HTERT RPE-1 (cell line): Measurements from ENCODE around the gene OTOG.
"Not testable (repeated sequence)": the region's sequence is repeated elsewhere in the genome, so short reads cannot be mapped to it uniquely, and the experiment has no call there.

Experiments
- in situ Hi-C: fragments of 300-500 bp; cut with MboI; formaldehyde crosslinking; loops from 4 replicates; pipeline ENCODE4 v1.14.3; 2020; ENCODE audit warnings: low sequenced_read_pairs

OTOG gene

GRCh38 chr11:17613983-17614382 is 66.9 kb downstream of the OTOG start:
- in situ Hi-C loops, result no loop called here

- in situ Hi-C loops, result not testable (repeated sequence)
Observed at GRCh38 chr11:17622711-17623110, 75.7 kb downstream of the OTOG start.

GRCh38 chr11:17629113-17629512 is 82.1 kb downstream of the OTOG start:
- in situ Hi-C loops, result no loop called here

GRCh38 chr11:17630936-17631335 is 83.9 kb downstream of the OTOG start:
- in situ Hi-C loops, result no loop called here

- in situ Hi-C loops, result no loop called here
Observed at GRCh38 chr11:17631702-17632365, 84.8 kb downstream of the OTOG start.

- in situ Hi-C loops, result no loop called here
Observed at GRCh38 chr11:17633279-17633986, 86.4 kb downstream of the OTOG start.

- in situ Hi-C loops, result no loop called here
Observed at GRCh38 chr11:17633987-17634775, 87.1 kb downstream of the OTOG start.

- in situ Hi-C loops, result no loop called here
Observed at GRCh38 chr11:17634776-17635550, 87.9 kb downstream of the OTOG start.

- in situ Hi-C loops, result no loop called here
Observed at GRCh38 chr11:17635551-17635938, 88.5 kb downstream of the OTOG start.

GRCh38 chr11:17636721-17637120 is 89.7 kb downstream of the OTOG start:
- in situ Hi-C loops, result no loop called here

GRCh38 chr11:17637901-17638300 is 90.8 kb downstream of the OTOG start:
- in situ Hi-C loops, result no loop called here

GRCh38 chr11:17638311-17638710 is 91.3 kb downstream of the OTOG start:
- in situ Hi-C loops, result no loop called here

GRCh38 chr11:17639091-17639490 is 92.0 kb downstream of the OTOG start:
- in situ Hi-C loops, result no loop called here

- in situ Hi-C loops, result no loop called here
Observed at GRCh38 chr11:17639781-17640180, 92.7 kb downstream of the OTOG start.

- in situ Hi-C loops, result no loop called here
Observed at GRCh38 chr11:17640493-17641164, 93.6 kb downstream of the OTOG start.

GRCh38 chr11:17641792-17642350 is 94.8 kb downstream of the OTOG start:
- in situ Hi-C loops, result no loop called here

- in situ Hi-C loops, result no loop called here
Observed at GRCh38 chr11:17642370-17642769, 95.3 kb downstream of the OTOG start.

- in situ Hi-C loops, result no loop called here
Observed at GRCh38 chr11:17642980-17643379, 95.9 kb downstream of the OTOG start.

GRCh38 chr11:17643506-17644405 is 96.7 kb downstream of the OTOG start:
- in situ Hi-C loops, result no loop called here
